Measurements from ENCODE around the gene TEX51.

DNA sequence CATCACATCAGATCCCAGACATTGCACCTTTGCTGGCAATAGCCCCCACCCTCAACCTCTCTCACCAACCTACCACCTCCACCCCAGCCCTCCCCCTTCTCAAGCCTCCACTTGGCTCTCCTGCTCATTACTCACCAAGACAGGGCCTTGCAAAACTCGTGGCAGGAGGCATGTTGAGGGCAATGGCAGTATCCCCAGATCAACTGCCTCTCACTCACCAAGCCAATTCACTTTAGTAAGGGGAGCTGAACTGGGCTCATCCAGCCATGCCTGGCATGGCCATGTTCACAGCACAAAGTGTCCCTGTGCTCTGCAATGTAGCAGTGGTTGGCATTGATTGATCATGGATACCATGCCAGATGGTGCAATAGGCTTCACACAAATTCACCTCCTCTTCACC, 46.3 kb upstream of the TEX51 start:
- TF ChIP-seq, protein P1, sequence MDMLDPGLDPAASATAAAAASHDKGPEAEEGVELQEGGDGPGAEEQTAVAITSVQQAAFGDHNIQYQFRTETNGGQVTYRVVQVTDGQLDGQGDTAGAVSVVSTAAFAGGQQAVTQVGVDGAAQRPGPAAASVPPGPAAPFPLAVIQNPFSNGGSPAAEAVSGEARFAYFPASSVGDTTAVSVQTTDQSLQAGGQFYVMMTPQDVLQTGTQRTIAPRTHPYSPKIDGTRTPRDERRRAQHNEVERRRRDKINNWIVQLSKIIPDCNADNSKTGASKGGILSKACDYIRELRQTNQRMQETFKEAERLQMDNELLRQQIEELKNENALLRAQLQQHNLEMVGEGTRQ (IDR thresholded peaks at IDR 0.05; ENCODE audit: low read depth, low read length), result no peak
- no peak for TF ChIP-seq MXI1 (IDR thresholded peaks at IDR 0.05; ENCODE audit: borderline replicate concordance, low read depth, low read length)
- no peak for TF ChIP-seq POLR2A (IDR thresholded peaks at IDR 0.05; ENCODE audit: low read depth, low read length)
- no peak for TF ChIP-seq RAD21 (IDR thresholded peaks at IDR 0.05; ENCODE audit: low read length)
- TF ChIP-seq, protein P2, sequence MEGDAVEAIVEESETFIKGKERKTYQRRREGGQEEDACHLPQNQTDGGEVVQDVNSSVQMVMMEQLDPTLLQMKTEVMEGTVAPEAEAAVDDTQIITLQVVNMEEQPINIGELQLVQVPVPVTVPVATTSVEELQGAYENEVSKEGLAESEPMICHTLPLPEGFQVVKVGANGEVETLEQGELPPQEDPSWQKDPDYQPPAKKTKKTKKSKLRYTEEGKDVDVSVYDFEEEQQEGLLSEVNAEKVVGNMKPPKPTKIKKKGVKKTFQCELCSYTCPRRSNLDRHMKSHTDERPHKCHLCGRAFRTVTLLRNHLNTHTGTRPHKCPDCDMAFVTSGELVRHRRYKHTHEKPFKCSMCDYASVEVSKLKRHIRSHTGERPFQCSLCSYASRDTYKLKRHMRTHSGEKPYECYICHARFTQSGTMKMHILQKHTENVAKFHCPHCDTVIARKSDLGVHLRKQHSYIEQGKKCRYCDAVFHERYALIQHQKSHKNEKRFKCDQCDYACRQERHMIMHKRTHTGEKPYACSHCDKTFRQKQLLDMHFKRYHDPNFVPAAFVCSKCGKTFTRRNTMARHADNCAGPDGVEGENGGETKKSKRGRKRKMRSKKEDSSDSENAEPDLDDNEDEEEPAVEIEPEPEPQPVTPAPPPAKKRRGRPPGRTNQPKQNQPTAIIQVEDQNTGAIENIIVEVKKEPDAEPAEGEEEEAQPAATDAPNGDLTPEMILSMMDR (conservative IDR thresholded peaks at IDR 0.05; ENCODE audit: low read depth, low read length), result no peak
- TF ChIP-seq, protein P3, sequence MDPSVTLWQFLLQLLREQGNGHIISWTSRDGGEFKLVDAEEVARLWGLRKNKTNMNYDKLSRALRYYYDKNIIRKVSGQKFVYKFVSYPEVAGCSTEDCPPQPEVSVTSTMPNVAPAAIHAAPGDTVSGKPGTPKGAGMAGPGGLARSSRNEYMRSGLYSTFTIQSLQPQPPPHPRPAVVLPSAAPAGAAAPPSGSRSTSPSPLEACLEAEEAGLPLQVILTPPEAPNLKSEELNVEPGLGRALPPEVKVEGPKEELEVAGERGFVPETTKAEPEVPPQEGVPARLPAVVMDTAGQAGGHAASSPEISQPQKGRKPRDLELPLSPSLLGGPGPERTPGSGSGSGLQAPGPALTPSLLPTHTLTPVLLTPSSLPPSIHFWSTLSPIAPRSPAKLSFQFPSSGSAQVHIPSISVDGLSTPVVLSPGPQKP (IDR thresholded peaks at IDR 0.05; ENCODE audit: borderline replicate concordance, low read depth, low read length), result no peak

Data from IMR-90 (cell line).